ENCODE results near the gene SLC2A9.

GRCh38 chr4:9983211-9983610 is 38.1 kb downstream of the SLC2A9 start:
- no peak for TF ChIP-seq NFE2L2 (IDR thresholded peaks at IDR 0.05; ENCODE audit: low read depth, low read length)
- no peak for TF ChIP-seq CTCF (conservative IDR thresholded peaks at IDR 0.05; ENCODE audit: low read depth, low read length)
- TF ChIP-seq RFX5 (IDR thresholded peaks at IDR 0.05; ENCODE audit: low read depth, low read length): no peak
- TF ChIP-seq POLR2A (IDR thresholded peaks at IDR 0.05; ENCODE audit: low read depth, low read length): no peak
- TF ChIP-seq MAZ (IDR thresholded peaks at IDR 0.05; ENCODE audit: borderline replicate concordance, low read depth, low read length): no peak
- TF ChIP-seq USF2 (IDR thresholded peaks at IDR 0.05; ENCODE audit: low read depth, low read length): no peak
- no peak for TF ChIP-seq RCOR1 (IDR thresholded peaks at IDR 0.05; ENCODE audit: insufficient replicate concordance, low read length)
- no peak for TF ChIP-seq MXI1 (IDR thresholded peaks at IDR 0.05; ENCODE audit: borderline replicate concordance, low read depth, low read length)
- no peak for TF ChIP-seq CHD1 (IDR thresholded peaks at IDR 0.05; ENCODE audit: low read depth, low read length)
- no peak for TF ChIP-seq FOS (IDR thresholded peaks at IDR 0.05; ENCODE audit: low read depth, low read length)
- no peak for TF ChIP-seq CEBPB (IDR thresholded peaks at IDR 0.05; ENCODE audit: low read depth, low read length)
